ENCODE results near the gene LEFTY2. TPM values are rescaled to one million over a fixed set of nuclear protein-coding genes. Genes with fewer than 3 reads are reported as not detected.

The LEFTY2 gene
- total RNA-seq, 1 donor from 2014 or later: not detected

GRCh38 chr1:225906467-225906866, 34.6 kb downstream of the LEFTY2 start:
- DNase-seq (ENCODE audit: low read depth) (no peak), FAIRE-seq (no peak)
- Histone ChIP-seq H3K27me3 (ENCODE audit: control insufficient read depth, insufficient read depth, low read length) (peaks cover 3% of the 10 kb centered on the region), H3K36me3 (ENCODE audit: control insufficient read depth, insufficient read depth, low read length) (no peaks in the 10 kb centered on the region), H3K4me3 (ENCODE audit: low read depth, low read length) (no peak overlapping the region)
- TF ChIP-seq CTCF (IDR thresholded peaks at IDR 0.05; ENCODE audit: insufficient read depth, low read length, severe bottlenecking): no peak

- no peak for FAIRE-seq
Measured at GRCh38 chr1:225903623-225904022, 37.4 kb downstream of the LEFTY2 start.

GRCh38 chr1:225899044-225899925, 41.7 kb downstream of the LEFTY2 start:
- DNase-seq (ENCODE audit: low read depth): no peak
- Histone ChIP-seq H3K4me3 (ENCODE audit: low read depth, low read length) (no peak overlapping the region), H3K27me3 (ENCODE audit: control insufficient read depth, insufficient read depth, low read length) (no peaks in the 10 kb centered on the region), H3K36me3 (ENCODE audit: control insufficient read depth, insufficient read depth, low read length) (no peaks in the 10 kb centered on the region)
- no peak for FAIRE-seq
- no peak for TF ChIP-seq CTCF (IDR thresholded peaks at IDR 0.05; ENCODE audit: insufficient read depth, low read length, severe bottlenecking)

More at GRCh38 chr1:225903623-225904022, 37.4 kb downstream of the LEFTY2 start:
- no peak for TF ChIP-seq CTCF (IDR thresholded peaks at IDR 0.05; ENCODE audit: insufficient read depth, low read length, severe bottlenecking)
- H3K36me3 ChIP-seq (ENCODE audit: control insufficient read depth, insufficient read depth, low read length): no peaks in the 10 kb centered on the region
- DNase-seq (ENCODE audit: low read depth): no peak
- peaks cover 3% of the 10 kb centered on the region for H3K27me3 ChIP-seq (ENCODE audit: control insufficient read depth, insufficient read depth, low read length)
- no peak overlapping the region for H3K4me3 ChIP-seq (ENCODE audit: low read depth, low read length)

GRCh38 chr1:225897595-225898514, 43.2 kb downstream of the LEFTY2 start:
- Histone ChIP-seq H3K27me3 (ENCODE audit: control insufficient read depth, insufficient read depth, low read length) (no peaks in the 10 kb centered on the region), H3K36me3 (ENCODE audit: control insufficient read depth, insufficient read depth, low read length) (no peaks in the 10 kb centered on the region), H3K4me3 (ENCODE audit: low read depth, low read length) (no peak overlapping the region)
- TF ChIP-seq CTCF (IDR thresholded peaks at IDR 0.05; ENCODE audit: insufficient read depth, low read length, severe bottlenecking): no peak
- DNase-seq (ENCODE audit: low read depth): no peak
- FAIRE-seq: no peak

- no peaks in the 10 kb centered on the region for H3K27me3 ChIP-seq (ENCODE audit: control insufficient read depth, insufficient read depth, low read length)
- DNase-seq (ENCODE audit: low read depth) (peak; percentile 91), FAIRE-seq (no peak)
- TF ChIP-seq CTCF (IDR thresholded peaks at IDR 0.05; ENCODE audit: insufficient read depth, low read length, severe bottlenecking): peak; percentile 6
- H3K4me3 ChIP-seq (ENCODE audit: low read depth, low read length): no peak overlapping the region
- no peaks in the 10 kb centered on the region for H3K36me3 ChIP-seq (ENCODE audit: control insufficient read depth, insufficient read depth, low read length)
Measured at GRCh38 chr1:225896937-225897549, 44.0 kb downstream of the LEFTY2 start.

Measured in bronchial epithelial cell (primary cell).